Brain microvascular endothelial cell (primary cell): ENCODE data around the gene TMIGD1.

Source experiments
- DNase-seq: peaks from one replicate; pipeline ENCODE4 v3.0.0-alpha.2; 2020
- H3K27ac ChIP-seq: fragments of 250-450 bp; sonication (Bioruptor Pico); 2 replicates; pipeline ENCODE4 v1.5.1; 2020; ENCODE audit warnings: mild to moderate bottlenecking, moderate library complexity
- H3K27me3 ChIP-seq: fragments of 250-450 bp; sonication (Bioruptor Pico); replicated peaks from 2 replicates; pipeline ENCODE4 v1.5.1; 2020; ENCODE audit warnings: mild to moderate bottlenecking
- H3K36me3 ChIP-seq: fragments of 250-450 bp; sonication (Bioruptor Pico); replicated peaks from 2 replicates; pipeline ENCODE4 v1.5.1; 2020; ENCODE audit warnings: mild to moderate bottlenecking
- H3K4me3 ChIP-seq: 2 replicates; pipeline ENCODE4 v1.5.1; 2011; ENCODE audit warnings: low read depth, mild to moderate bottlenecking, control low read depth, low read length, moderate library complexity
- CTCF ChIP-seq: IDR thresholded peaks from 2 replicates; pipeline ENCODE4 v1.5.1; 2011; ENCODE audit warnings: low read depth, mild to moderate bottlenecking, moderate library complexity, low read length, control low read depth, inconsistent platforms; ENCODE audit errors: missing control alignments
- in situ Hi-C: cut with HindIII; loops from 2 replicates; pipeline ENCODE4 v1.10.0; 2017; ENCODE audit warnings: low sequenced_read_pairs, low pct_ligation_motif_present

The TMIGD1 gene

DNA sequence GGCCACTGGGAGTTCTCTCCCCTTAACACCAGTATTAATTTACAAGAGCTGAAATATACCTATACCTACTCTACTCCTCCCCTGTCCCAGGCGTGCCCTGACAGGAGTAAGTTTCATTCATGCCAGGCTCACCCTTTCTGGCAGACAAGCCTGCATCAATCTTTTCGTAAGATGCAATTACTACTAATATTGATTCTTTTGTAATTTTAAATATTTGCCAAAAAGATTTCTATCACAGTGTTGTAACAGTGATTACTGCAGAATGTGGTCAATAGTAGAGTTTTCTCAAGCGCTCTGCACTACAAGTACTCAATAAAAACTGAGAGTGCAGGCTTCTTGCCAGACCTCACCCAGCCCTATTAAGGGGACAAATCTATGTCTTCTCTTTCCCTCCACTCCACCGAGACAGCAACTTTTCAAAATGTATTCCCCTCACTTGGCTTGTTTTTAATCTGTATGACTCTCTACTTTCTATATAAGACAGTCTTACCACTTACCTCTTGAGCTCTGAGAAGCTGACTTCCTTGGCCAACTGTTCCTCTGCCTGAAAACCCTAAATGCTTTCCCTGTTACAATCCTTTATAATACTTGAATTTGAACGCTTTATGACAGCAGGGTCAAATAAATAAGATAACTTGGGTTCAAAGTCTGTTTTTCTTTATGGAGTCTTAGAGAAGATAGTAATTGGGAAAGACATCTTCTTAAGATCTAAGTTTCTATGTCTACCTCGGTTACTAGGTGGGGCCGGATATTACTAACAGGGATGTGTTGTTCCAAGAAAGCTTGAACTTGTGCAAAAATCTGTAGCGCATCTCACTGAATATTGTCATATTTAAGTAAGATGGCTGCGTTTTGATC is at the start of gene TMIGD1:
TSS of gene TMIGD1 (minus strand) at position 555 of the 858 bp plus-strand sequence. CDS start 1,924 bp downstream, outside the sequence.
- Histone ChIP-seq H3K27ac (no peak within 1 kb of the TSS), H3K36me3 (no peaks in the 10 kb centered on the region), H3K27me3 (no peaks in the 10 kb centered on the region), H3K4me3 (no peak within 1 kb of the TSS)
- no peak for DNase-seq
- TF ChIP-seq CTCF: no peak
- in situ Hi-C loops: no loop called here

- H3K36me3 ChIP-seq: peaks cover under 1% of the 10 kb centered on the region
- in situ Hi-C loops: no loop called here
- DNase-seq: no peak
- no peaks in the 10 kb centered on the region for H3K27me3 ChIP-seq
- H3K27ac ChIP-seq: no peak overlapping the region
- H3K4me3 ChIP-seq: no peak overlapping the region
- no peak for TF ChIP-seq CTCF
Observed at GRCh38 chr17:30382345-30382744, 48.5 kb upstream of the TMIGD1 start.

GRCh38 chr17:30381340-30381659 is 47.4 kb upstream of the TMIGD1 start:
- no peak for TF ChIP-seq CTCF
- in situ Hi-C loops: no loop called here
- H3K36me3 ChIP-seq: no peaks in the 10 kb centered on the region
- no peak overlapping the region for H3K27ac ChIP-seq
- H3K4me3 ChIP-seq: no peak overlapping the region
- DNase-seq: no peak
- no peaks in the 10 kb centered on the region for H3K27me3 ChIP-seq

GRCh38 chr17:30380643-30381339 is 46.9 kb upstream of the TMIGD1 start:
- peak overlapping the region; percentile 73 for H3K4me3 ChIP-seq
- in situ Hi-C loops: no loop called here
- H3K27ac ChIP-seq: no peak overlapping the region
- DNase-seq: no peak
- H3K36me3 ChIP-seq: no peaks in the 10 kb centered on the region
- no peaks in the 10 kb centered on the region for H3K27me3 ChIP-seq
- no peak for TF ChIP-seq CTCF

DNA sequence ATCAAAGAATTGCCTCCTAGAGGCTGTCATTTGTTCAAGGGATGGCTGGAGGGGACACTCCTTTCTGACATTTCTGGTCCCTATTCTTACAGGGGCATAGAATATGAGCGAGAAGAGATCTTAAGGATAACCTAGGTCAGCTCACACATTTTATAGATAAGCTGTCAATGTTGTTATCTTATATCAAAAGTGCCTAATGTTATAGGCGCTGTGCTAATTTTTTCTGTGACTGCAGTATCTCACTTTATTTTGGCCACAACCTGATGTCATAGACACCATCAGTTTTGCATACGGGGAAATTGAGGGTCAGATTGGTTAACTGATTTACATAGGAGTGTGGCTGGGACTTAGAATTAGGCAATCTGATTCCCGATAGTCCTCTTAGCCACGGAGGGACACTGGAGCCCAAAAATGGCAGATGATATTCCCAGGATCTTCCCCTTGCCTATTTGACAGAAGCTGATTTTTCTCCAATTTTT is 46.1 kb upstream of the TMIGD1 start:
- in situ Hi-C loops: no loop called here
- Histone ChIP-seq H3K36me3 (no peaks in the 10 kb centered on the region), H3K4me3 (peak overlapping the region; percentile 73), H3K27me3 (no peaks in the 10 kb centered on the region), H3K27ac (no peak overlapping the region)
- DNase-seq: no peak
- TF ChIP-seq CTCF: no peak
